GM04504 (cell line): ENCODE data around the gene DNMBP.
A peak's percentile ranks its signal among the peaks of the same experiment; 100 is the strongest.
"Not testable (repeated sequence)": the region's sequence is repeated elsewhere in the genome, so short reads cannot be mapped to it uniquely, and the experiment has no call there.

Experiments
- DNase-seq: peaks from one replicate; pipeline ENCODE4 v3.0.0-alpha.2; 2012; ENCODE audit warnings: low read depth

DNMBP gene

DNA sequence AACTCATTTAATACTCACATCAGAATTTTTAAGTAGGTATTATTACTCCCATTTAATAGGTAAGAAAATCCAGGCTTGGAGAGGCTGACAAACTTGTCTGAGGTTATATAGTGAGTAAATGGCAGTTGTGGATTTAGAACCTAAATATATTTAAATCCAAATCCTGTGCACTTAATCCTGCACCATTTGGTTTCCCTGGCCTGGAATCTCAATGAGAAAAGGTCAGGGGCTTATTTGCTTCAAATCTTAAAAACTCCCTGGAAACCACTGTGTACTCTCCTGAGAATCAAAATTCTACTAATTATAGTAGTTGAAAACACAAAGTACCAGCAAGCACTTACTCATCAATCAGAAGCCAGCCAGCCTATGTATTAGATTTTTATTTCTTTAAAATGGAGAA, 97.7 kb downstream of the DNMBP start:
- DNase-seq, result no peak

DNA sequence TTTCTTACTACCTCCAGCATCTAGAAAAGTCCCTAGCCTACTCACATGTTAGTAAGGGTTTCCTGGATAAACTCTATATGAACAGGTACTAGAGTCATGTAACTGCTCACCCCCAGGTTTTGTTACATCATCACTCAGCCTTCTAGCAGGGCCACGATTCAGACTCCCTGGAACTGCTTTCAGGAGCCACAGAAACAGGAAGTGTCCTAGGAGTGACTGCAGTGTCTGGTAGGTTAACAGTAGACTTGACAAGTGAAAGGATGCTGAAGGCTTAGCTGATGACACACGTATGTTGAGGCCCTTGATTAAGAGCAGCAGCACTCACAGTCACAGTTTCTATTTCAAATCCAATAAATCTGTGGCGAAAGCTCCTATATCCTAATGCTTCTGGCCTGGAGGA, 101.2 kb downstream of the DNMBP start:
- DNase-seq, result no peak

DNA sequence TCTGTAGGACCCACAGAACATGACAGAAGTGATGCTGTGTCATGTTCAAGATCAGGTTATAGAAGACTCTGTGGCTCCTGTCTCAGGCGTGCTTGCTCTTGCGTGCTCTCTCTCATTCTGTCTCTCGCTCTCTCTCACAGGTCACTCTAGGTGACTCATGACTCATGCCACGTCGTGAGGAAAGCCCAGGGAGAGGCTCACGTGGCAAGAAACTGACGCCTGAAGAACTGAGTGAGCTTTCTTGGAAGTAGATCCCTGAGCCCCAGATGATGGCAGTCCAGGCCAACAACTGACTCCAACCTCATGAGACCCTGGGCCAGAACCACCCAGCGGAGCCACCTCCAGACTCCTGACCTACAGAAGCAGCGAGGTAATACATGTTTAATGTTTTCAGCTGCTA, 103.3 kb downstream of the DNMBP start:
- DNase-seq, result peak; percentile 21

DNA sequence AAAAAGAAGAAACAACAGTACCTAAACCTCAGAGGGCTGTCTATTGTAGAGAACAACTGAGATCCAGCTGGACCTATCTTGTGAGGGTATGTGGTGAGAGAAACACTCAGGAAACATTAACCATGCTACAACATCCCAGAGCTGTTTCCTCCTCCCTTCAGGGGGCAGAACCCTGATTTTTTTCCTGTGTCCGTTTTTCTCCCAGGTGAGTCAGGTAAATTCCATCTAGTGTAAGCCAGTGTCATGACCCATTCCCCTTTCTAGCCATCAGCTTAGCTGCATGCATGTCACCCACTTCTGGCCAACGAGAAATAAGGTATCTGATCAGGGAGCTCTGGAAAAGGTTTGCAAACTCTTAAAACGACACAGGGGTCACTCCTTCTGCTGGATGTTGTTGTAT, 103.8 kb downstream of the DNMBP start:
- DNase-seq, result no peak

DNA sequence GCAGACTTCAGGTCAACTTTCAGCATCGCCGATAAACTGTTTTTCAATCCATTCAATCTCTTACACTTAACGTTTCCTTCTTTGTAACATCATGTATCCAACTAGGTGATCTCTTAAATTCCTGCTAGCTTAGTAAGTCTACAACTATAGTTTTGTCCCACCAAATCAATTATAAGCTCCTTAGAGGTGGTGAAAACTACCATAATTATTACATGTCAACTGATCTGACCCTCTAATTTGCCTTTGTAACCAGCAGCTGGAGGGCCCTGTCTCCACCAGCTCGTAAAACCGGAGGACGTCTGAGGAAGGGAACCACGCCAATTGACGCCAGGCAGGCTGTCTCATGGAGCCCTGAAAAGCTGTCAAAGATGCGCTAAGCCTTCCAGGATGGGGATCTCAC, 113.9 kb downstream of the DNMBP start:
- DNase-seq, result no peak

DNA sequence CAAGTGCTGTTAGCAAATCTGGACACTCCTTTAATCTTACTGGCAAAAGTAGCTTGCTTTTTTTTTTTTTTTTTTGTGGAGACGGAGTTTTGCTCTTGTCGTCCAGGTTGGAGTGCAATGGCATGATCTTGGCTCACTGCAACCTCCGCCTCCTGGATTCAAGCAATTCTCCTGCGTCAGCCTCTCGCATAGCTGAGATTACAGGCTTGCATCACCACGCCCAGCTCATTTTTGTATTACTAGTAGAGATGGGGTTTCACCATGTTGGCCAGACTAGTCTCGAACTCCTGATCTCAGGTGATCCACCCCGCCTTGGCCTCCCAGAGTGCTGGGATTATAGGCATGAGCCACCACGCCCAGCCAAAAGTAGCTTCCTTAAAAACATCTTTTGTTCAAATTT, 114.7 kb downstream of the DNMBP start:
- DNase-seq, result not testable (repeated sequence)

DNA sequence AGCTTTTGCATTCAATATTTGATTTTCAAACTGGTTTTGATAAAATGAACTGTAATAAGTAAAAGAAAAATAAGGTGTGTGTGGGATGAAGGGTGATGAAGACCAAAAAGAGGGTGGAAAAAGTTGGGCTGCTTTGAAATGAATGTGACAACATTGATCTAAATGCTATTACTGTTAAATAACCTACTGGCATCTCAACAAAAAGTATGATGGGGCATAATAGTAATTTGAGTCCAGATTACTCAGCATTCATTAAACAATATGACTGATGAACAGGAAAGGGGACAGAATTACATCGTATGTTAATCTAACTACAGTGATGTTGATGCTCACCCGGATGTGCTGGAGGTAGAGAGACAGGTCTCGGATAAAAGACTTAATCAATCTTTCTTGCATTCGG, 115.1 kb downstream of the DNMBP start:
- DNase-seq, result no peak

DNA sequence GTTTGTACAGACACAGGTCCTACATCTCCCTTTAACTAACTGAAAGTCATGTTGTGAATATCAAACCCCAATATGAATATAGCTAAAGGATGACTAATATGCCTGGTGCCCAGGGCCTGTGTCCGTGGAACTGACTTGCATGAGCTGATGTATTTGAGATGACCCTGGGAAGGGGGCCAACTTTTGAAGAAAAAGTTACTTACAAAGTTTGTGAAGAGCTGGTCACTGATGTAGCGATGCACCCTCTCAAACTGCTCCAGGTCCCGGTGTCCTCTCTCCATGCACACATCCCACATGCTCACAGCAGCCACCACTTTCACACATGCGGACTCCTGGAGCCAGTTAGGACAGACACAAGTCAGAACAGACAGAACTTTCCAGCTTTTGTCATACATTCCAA, 121.1 kb downstream of the DNMBP start:
- DNase-seq, result peak; percentile 40

DNA sequence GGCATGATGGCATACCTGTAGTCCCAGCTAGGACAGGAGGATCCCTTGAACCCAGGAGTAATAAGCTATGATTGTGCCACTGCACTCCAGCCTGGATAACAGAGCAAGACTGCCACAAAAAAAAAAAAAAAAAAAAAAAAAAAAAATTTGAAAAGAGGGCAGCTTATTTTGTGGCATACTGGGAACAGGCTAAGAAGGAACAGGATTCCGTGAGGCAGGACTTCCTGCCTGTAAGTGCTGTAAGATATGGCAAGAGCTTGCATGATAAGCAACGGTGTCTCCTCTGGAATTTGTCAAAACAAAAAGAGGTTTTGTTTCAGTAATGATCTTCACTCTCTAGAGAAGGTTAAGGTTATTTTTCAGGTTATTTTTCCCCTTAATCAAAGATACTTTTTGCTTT, 126.2 kb downstream of the DNMBP start:
- no peak for DNase-seq

DNA sequence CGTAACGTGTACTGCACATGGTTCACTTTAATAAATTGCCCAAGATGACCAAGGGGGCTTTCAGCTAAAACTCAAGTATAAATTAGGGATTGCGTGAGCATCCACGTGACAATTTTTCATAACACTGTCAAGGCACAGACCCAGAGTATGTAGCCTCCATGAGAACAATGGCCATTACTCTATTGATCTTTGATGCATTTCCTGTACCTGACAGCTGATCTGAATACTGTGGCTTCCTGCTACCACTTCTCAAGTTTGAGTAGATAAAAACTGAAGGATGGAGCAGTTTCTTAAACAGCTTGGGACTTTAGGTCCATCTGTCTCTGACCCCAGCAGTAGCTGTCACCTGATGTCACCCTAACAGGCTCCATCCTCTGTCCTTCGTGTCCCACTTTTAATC, 128.4 kb downstream of the DNMBP start:
- no peak for DNase-seq

DNA sequence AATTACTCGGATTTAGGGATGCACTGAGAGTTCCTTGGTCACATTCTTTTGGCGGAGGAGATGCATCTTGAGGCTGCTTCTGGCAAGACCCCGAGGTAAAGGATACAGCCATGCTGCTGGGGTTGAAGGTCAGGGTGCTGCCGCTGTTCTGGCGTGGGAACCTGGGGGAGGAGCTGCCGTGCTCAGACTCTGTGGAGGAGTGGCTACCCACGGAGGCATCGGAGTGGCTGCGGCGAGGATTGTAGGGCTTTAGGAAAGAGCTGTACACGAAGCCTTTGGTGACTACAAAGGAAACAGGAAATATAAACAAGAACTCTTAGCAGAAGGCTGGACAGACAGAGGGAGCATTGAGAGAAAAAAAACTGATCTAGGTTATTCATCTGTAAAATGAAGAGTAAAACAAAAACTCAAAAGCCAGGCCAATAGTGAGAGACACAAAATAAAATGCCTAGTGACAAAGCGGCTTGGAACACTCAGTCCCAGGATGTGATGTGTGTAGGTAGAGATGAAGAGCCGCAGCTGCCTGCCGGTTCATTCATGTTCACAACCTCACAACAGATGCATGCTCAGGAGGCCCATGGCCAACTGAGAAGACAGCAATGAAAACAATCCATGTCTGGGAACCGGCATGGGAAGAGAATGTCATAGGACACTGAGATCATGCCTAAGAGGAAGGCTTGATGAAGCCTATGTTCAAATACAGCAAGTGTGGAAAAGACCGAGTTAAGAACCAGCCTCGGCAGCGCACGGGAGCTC, 129.5 kb downstream of the DNMBP start:
- no peak for DNase-seq

DNA sequence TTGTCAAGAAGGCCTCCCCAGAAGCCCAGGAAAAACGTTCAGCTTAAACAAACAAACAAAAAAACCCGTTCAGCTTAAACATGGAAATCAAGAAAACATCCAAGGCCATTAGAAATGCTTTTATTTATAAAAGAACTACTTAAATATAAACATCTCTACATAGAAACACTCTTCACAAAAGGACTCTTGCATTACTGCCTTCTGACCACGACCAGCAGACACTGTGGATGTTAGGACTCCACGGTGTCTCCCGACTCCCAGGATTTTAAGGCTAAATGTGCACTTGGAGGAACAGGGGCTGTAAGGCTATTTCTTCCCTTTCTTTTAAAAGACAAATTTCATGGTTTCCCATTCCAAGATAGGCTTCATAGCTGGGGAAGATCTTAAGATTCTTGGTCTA, 134.3 kb downstream of the DNMBP start:
- no peak for DNase-seq

DNA sequence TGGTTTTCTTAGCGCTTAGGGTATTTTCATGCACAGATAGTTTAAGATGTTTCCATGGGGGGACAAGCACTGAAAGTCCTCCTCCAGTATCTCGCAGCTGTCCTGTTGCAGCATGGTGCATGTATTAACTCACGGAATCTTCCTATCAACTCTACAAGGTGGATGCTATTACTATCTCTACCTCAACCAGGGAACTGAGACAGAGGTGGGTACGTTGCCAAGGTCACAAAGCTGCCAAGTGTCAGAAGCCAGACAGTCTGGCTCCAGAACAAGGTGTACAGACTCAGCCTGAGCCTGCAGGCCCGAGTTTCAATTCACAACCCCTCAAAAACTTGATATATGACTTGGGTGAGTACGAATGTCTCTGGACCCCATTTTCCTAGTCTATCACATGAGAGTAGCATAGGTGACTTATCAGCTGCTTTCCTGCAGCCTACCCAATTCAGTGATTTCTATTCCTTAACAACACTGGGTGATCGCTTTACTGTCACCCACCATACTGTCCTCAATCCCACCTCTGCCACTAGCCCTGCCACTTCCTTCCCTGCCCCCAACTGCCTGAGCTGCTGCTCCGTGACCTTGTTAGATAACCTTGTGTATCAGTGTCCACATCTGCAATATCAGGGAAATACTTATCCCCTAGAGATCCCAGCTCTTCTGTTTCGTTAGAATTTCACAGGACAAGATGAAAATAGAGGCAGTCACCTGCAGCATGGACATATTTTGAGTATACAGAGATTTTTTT, 135.2 kb downstream of the DNMBP start:
- no peak for DNase-seq

DNA sequence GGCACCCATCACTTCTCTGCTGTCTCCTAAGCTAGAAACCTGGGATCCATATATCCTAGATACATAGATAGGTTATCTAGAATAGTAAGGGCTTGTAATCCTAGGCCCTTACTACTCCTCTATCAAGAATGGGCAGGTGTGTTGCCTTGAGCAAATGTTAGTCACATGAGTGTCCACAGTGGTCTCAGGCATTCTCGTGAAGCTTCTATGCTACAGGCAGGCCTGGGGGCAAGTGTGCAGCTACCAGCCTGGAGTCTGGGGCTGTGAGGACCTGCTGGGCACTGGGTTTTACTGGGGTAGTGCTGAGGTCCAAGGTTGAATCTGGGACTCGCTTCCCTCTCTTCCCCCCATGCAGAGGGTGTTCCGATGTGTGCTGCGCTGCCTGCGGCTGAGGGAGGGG, 135.9 kb downstream of the DNMBP start:
- DNase-seq, result no peak

DNA sequence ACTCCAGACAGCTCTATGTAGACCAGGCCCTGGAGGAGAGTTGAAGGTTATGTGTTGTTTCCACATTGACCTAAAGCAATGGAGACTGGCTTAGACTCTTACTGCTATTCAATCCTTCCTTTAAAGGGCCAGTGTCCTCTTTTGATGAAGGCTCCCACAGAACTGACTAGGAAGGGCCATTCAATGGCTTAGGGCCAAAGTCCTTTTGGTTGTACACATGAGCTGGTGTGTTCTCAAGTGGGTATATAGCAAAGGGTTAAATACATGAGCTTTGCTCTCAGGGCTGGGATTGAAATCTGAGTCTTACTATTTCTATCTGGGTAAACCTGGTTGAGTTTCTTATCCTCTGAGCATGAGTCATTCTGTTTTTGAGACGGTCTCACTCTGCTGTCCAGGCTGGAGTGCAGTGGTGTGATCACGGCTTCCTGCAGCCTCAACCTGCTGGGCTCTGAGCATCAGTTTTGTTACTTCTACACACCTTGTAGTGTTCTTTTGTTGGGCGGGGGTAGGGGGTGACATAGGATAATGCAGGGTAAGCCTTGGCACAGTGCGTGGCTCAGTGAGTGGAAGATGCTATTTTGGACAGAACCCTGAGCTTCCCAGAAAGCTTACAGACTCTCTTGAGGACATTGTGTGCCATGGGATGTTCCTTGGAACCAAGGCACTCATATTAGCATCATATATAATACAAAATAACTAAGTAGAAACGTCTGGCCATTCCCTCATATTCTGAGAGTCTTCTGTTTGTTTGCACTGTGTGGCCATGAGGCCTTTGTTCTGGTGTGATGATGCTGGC, 137.2 kb downstream of the DNMBP start:
- no peak for DNase-seq

DNA sequence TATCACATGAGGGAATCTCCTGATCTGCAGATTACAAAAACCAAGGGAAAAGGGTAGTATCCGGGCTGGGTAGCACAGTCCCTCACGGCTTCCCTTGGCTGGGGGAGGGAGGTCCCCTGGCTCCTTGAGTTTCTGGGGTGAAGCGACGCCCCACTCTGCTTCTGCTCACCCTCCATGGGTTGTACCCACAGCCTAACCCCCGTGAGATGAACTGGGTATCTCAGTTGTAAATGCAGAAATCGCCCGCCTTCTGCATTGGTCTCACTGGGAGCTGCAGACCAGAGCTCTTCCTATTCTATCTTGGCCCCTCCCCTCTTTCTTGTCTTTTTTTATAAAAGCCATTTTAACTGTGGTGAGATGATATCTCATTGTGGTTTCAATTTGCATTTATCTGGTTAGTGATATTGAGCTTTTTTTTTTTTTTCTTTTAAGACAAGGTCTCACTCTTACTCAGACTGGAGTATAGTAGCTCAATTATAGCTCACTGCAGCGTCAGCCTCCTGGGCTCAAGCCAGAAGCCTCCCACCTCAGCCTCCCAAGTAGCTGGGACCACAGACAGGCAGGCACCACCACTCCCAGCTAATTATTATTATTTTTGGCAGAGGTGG, 139.5 kb downstream of the DNMBP start:
- no peak for DNase-seq

DNA sequence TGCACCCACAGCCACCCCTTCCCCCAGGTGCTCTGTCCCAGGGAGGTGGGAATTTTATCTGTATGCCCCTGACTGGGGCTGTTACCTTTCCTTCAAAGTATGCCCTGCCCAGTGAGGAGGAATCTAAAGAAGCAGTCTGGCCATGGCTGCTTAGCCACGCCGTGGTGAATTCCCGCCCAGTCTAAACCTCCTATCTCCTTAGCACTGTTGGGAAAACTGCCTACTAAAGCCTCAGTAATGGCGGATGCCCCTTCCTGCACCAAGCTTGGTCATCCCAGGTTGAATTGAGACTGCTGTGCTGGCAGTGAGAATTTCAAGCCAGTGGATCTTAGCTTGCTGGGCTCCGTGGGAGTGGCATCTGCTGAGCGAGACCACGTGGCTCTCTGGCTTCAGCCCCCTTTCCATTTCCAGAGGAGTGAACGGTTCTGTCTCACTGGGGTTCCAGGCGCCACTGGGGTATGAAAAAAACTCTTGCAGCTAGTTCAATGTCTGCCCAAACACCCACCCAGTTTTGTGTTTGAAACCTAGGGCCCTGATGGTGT, 140.1 kb downstream of the DNMBP start:
- DNase-seq, result no peak

DNA sequence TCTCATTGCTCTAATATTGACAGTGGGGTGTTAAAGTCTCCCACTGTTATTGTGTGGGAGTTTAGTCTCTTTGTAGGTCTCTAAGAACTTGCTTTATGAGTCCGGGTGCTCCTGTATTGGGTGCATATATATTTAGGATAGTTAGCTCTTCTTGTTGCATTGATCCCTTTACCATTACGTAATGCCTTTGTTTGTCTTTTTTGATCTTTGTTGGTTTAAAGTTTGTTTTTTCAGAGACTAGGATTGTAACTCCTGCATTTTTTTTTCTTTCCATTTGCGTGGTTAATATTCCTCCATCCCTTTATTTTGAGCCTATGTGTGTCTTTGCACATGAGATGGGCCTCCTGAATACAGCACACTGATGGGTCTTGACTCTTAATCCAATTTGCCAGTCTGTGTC, 142.5 kb downstream of the DNMBP start:
- DNase-seq, result not testable (repeated sequence)

DNA sequence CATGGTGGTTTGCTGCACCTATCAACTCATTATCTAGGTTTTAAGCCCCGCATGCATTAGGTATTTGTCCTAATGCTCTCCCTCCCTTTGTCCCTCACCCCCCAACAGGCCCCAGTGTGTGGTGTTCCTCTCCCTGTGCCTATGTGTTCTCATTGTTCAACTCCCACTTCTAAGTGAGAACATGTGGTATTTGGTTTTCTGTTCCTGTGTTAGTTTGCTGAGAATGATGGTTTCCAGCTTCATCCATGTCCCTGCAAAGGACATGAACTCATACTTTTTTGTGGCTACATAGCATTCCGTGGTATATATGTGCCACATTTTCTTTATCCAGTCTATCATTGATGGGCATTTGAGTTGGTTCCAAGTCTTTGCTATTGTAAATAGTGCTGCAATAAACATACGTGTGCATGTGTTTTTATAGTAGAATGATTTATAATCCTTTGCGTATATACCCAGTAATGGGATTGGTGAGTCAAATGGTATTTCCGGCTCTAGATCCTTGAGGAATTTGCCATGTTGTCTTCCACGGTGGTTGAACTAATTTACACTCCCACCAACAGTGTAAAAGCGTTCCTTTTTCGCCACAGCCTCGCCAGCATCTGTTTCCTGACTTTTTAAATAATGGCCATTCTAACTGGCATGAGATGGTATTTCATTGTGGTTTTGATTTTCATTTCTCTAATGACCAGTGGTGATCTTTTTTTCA, 146.1 kb downstream of the DNMBP start:
- peak; percentile 78 for DNase-seq

DNA sequence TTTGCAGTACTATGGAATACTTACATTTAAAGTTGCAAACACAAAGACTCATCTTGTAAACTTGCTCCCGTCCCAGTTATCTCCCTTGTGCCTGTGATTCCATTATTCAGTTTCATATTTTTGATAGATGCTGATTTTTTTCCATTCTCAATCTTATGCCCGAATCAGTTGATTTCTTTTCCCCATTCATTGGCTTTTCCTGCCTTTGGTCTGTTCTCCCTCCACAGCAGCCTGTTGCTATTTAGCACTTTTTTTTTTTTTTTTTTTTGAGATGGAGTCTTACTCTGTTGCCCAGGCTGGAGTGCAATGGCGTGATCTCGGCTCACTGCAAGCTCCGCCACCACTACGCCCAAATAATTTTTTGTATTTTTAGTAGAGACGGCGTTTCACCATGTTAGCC, 149.3 kb downstream of the DNMBP start:
- no peak for DNase-seq

DNA sequence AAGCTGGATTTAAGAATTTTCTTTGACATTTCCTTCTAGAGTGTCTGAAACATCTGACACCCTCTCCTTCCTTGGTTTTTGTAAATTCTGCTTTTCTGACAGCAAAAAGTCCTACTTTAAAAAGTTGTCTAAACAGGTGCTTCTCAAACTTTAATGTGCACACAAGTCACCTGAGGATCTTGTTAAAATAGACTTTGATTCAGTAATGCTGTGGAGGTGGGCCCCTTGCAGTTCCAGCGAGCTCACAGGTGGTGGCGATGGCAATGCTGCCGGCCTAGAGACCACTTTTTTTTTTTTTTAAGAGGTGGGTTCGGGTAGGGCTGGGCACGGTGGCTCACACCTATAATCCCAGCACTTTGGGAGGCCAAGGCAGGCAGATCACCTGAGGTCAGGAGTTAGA, 150.2 kb downstream of the DNMBP start:
- DNase-seq, result no peak

DNA sequence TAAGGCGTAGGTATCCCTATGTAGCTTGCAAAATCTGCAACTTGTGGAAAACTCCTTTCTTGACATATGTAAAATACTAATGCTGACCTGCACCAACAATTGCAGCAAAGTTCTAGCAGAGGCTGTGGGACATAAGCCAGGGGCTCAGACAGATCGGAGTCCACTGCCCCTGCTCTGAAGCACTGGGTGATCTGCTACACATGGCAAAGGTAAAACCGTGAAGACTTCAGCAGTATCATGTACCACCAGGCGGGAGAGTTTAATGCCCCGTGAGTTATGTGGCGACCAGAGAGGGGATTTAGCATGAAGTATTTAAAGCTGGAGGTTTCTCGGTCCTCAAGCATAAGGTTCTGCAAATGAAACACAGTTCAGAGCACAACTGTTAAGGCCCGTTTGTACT, 150.9 kb downstream of the DNMBP start:
- no peak for DNase-seq
